GM12891 (cell line): ENCODE results near the gene SEMA5A.

Source experiments
- POLR2A ChIP-seq: IDR thresholded peaks from 2 replicates; pipeline ENCODE4 v1.6.1; 2011; ENCODE audit warnings: low read depth, low read length, control low read depth
- POLR2AphosphoS5 ChIP-seq: IDR thresholded peaks from 2 replicates; pipeline ENCODE4 v1.6.1; 2011; ENCODE audit warnings: low read depth, low read length, control low read depth

DNA sequence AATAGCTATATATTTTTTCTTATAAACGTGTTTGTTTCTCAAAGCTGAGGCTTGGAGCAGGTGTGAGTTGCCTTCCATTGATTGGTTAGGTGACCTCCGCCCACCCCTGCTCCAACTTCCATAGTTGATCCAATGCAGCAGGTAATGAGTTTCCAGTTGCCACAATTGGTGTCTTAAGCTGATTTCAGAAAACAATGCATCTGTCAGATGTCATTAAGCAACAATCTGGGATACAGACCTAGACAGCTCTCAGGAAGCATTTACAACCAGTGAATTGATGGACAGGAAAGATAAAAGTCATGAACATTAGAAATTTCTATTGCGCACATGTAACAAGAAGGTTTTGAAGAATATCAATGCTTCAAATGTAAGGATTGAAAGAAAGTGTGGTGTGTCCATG is 510.5 kb downstream of the SEMA5A start:
- TF ChIP-seq POLR2A = no peak
- TF ChIP-seq POLR2AphosphoS5 = no peak
